ENCODE results near the gene ENO1. TPM values are rescaled to one million over a fixed set of nuclear protein-coding genes. Genes with fewer than 3 reads are reported as not detected.
A peak's percentile ranks its signal among the peaks of the same experiment; 100 is the strongest.

Gene ENO1
- total RNA-seq, 1 donor from 2014 or later = 124 TPM

DNA sequence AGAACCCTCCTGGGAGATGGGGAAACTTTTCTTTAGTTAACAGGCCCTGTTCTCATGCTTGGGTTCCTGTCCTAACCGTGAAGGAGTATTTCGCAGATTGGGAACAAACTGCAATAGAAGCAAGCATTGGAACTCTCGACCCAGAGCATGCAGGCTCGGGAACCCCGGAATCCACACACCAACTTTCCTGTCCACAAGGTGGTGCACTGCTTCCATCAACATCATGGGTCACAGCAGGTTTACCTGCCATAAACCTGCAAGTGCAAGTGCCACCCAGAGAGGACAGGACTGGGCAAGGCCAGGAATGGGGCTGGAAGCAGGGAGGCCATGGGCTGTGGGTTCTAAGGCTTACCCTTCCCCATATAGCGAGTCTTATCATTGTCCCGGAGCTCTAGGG, 6.9 kb downstream of the ENO1 start:
- DNase-seq = no peak
- no peaks in the 10 kb centered on the region for H3K27me3 ChIP-seq (ENCODE audit: low read depth)
- intact Hi-C loops (cut with micrococcal nuclease) = no loop called here
- TF ChIP-seq, protein P1, sequence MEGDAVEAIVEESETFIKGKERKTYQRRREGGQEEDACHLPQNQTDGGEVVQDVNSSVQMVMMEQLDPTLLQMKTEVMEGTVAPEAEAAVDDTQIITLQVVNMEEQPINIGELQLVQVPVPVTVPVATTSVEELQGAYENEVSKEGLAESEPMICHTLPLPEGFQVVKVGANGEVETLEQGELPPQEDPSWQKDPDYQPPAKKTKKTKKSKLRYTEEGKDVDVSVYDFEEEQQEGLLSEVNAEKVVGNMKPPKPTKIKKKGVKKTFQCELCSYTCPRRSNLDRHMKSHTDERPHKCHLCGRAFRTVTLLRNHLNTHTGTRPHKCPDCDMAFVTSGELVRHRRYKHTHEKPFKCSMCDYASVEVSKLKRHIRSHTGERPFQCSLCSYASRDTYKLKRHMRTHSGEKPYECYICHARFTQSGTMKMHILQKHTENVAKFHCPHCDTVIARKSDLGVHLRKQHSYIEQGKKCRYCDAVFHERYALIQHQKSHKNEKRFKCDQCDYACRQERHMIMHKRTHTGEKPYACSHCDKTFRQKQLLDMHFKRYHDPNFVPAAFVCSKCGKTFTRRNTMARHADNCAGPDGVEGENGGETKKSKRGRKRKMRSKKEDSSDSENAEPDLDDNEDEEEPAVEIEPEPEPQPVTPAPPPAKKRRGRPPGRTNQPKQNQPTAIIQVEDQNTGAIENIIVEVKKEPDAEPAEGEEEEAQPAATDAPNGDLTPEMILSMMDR (IDR thresholded peaks at IDR 0.05; ENCODE audit: borderline replicate concordance) = peak; percentile 31
- no peak overlapping the region for H3K27ac ChIP-seq (replicated peaks)
- H3K4me3 ChIP-seq = no peak overlapping the region
- H3K36me3 ChIP-seq = peaks cover 84% of the 10 kb centered on the region
- peaks cover 51% of the 10 kb centered on the region for H3K4me1 ChIP-seq
- no peaks in the 10 kb centered on the region for H3K9me3 ChIP-seq (replicated peaks)

DNA sequence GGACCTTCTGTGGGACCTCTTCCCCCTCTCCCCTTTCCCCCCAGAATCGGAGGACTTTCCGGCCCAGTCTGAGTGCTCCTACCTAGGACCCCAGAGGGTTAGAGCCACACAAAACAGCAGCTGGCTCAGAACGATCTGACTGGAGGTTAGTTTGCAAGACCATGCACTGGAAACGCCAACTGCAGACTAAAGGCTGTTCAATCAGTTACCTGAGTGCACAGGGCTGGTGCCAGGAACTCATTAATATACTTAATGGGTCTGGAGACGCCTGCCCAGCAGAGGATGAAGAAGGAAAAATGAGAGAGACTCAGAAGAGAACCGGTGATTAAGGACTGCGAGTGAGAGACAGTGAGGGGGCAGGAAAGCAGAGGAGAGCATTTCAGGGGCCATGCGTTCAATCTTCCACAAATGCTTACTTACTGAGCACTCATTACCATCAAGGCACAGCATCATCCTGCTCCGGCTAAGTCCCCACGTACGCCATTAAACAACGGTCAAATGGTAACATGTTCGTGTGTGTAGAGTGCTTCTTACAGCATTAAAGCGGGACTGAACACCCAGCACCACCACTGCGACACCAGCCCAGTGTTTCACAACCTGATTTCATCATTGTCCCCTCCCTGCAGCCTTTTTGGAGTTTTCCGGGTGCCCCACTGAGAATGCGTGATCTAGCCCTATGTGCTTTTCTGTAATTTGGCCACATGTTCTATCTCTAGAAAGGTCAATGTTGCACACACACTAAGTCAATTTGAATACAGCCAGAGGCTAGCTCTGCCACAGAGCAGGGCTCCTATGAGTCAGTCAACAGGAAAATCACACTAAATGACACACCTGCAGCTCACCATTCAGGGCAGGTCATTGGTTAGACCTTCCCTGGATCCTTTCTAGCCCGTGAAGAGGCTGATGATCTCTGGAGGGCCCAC, 7.6 kb downstream of the ENO1 start:
- intact Hi-C loops (cut with micrococcal nuclease) = no loop called here
- Histone ChIP-seq H3K4me1 (peaks cover 44% of the 10 kb centered on the region), H3K4me3 (no peak overlapping the region), H3K27me3 (ENCODE audit: low read depth) (no peaks in the 10 kb centered on the region), H3K27ac (replicated peaks) (no peak overlapping the region), H3K9me3 (replicated peaks) (no peaks in the 10 kb centered on the region), H3K36me3 (peaks cover 91% of the 10 kb centered on the region)
- TF ChIP-seq, protein P1 (IDR thresholded peaks at IDR 0.05; ENCODE audit: borderline replicate concordance) = no peak
- DNase-seq = no peak

DNA sequence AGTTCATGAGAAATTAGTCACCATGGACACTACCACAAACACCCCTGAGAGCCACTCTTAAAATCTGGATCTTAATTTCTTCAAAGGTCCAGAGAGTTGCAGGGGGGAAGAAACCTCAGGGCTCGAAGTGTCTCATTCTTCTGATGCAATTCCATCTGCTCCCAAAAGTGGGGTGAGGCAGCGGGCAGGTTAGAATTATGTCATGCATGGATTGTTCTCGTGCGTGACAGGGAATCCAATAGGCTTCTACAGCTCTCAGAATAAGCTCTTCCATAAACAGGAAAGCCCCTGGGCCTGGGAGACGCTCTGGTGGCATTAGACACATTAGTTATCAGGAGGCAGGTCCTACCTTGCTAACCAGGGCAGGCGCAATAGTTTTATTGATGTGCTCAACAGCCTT, 8.4 kb downstream of the ENO1 start:
- no peak overlapping the region for H3K27ac ChIP-seq (replicated peaks)
- H3K27me3 ChIP-seq (ENCODE audit: low read depth) = no peaks in the 10 kb centered on the region
- H3K4me1 ChIP-seq = peaks cover 36% of the 10 kb centered on the region
- intact Hi-C loops (cut with micrococcal nuclease) = no loop called here
- H3K4me3 ChIP-seq = no peak overlapping the region
- DNase-seq = no peak
- no peaks in the 10 kb centered on the region for H3K9me3 ChIP-seq (replicated peaks)
- peaks cover 98% of the 10 kb centered on the region for H3K36me3 ChIP-seq
- TF ChIP-seq, protein P1 (IDR thresholded peaks at IDR 0.05; ENCODE audit: borderline replicate concordance) = no peak

DNA sequence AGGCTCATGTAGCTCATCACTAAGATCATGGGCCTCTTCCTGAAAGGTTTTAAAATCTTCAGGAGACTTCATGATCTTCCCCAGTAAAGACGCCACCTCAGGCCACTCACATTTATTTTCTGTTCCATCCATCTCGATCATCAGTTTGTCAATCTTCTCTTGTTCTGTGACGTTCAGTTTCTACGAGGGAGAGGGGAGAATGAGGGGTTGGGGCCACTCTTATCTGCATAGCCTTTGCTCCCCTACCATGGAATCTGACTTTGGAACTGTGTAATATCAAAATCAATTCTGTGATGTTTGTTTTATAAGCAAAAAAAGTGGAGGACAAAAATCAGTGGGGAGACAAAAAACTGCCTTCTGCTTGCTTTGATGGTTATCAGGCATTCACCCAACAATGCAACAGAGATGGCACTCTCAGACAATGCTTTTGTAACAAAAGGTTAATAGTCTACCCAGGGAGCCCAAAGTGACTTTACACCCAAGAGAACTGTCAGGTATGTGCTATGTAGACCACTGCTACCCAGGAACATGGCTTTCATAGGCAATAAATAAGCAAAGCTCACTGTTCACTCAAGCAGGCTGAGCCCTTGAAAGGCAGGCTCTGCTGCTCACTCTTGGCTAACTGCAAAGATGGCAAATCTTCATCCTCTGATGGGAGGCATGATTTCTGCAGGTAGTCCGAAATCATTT, 10.5 kb downstream of the ENO1 start:
- Histone ChIP-seq H3K27me3 (ENCODE audit: low read depth) (no peaks in the 10 kb centered on the region), H3K9me3 (replicated peaks) (no peaks in the 10 kb centered on the region), H3K4me3 (no peak overlapping the region), H3K36me3 (peaks cover 100% of the 10 kb centered on the region), H3K4me1 (peaks cover 16% of the 10 kb centered on the region), H3K27ac (replicated peaks) (no peak overlapping the region)
- TF ChIP-seq, protein P1 (IDR thresholded peaks at IDR 0.05; ENCODE audit: borderline replicate concordance) = no peak
- intact Hi-C loops (cut with micrococcal nuclease) = no loop called here
- no peak for DNase-seq

DNA sequence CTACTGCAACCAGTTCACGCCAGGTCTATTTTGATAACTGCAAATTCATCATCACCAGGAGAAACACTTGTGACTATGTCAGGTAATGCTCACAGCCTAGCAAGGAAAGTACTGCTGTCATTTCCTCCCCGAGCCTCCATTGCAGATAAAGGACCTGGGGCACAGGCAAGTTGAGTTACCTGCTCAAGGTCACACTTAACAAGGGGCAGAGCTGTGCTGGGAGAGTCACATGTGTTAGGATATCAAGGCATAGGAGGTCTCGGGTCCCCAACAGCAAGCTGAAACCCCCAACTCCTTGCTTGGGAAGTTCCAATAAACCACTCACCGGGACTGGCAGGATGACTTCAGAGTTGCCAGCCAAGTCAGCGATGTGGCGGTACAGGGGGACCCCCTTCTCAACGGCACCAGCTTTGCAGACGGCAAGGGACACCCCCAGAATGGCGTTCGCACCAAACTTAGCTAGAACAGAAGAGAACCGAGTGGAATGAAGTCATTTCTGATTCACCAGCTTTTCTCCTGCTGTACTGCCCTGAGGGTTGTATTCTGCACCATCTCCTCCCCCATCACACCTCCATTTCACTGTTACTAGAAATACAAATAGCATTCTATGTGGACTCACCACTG, 11.6 kb downstream of the ENO1 start:
- intact Hi-C loops (cut with micrococcal nuclease) = no loop called here
- H3K27ac ChIP-seq (replicated peaks) = no peak overlapping the region
- H3K9me3 ChIP-seq (replicated peaks) = no peaks in the 10 kb centered on the region
- DNase-seq = no peak
- no peak overlapping the region for H3K4me3 ChIP-seq
- H3K4me1 ChIP-seq = peaks cover 4% of the 10 kb centered on the region
- no peaks in the 10 kb centered on the region for H3K27me3 ChIP-seq (ENCODE audit: low read depth)
- TF ChIP-seq, protein P1 (IDR thresholded peaks at IDR 0.05; ENCODE audit: borderline replicate concordance) = no peak
- H3K36me3 ChIP-seq = peaks cover 100% of the 10 kb centered on the region
